Stimulated activated CD8-positive, alpha-beta memory T cell treated with anti-CD3 and anti-CD28 coated beads, Interleukin-4, amount 100 ng/mL, for 24 hours (primary cell): Measurements from ENCODE around the gene TRIM43B.
"Not testable (repeated sequence)": the region's sequence is repeated elsewhere in the genome, so short reads cannot be mapped to it uniquely, and the experiment has no call there.

Experiments used
- DNase-seq: peaks from one replicate; pipeline ENCODE4 v3.0.0-alpha.2; 2020; ENCODE audit warnings: low read depth

The TRIM43B gene

DNA sequence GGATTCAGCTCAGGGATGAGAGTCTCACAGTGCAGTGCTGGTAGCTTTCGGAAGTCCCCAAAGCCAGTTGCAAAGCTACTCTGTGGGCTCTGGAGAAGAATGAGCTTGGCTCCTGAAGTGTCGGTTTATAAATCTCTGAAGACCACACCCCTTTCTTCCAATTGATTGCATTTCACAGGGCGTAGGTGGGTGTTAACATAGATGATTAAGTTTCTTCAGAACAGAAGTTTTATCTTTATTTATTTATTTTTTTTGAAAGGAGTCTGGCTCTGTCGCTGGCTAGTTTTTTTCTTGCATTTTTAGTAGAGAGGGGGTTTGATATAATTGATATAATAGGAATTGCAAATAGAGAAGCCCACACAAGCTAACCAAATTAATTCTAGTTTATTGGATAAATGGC is at the start of gene TRIM43B:
Gene TRIM43B, minus strand, starts transcription at position 101 of the 400 bp plus-strand sequence. CDS start 2,040 bp downstream, outside the sequence.
- DNase-seq: not testable (repeated sequence)

DNA sequence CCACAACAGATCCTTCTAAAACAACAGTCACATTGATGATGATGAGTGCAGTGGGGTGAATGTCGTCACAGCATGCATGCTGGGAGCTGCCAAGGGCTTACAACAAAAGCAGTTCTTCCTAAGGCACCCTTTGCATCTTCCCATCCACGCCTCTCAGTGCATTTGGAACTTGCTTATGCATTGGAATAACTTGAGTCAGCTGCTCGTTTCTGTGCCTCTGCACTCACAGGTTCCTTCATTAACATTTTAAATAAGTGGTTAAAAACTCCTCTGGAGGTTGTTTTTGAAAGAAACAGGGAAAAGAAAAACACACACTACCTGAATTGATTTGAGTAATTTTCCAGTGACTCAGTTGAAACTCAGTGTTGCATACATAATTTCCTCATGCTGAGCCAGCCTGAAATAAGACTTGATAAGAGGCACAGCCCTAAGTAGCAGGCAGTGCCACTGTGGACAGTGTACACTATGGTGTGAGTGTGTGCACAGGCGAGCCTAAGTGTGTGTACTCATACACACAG is 46.8 kb upstream of the TRIM43B start:
- DNase-seq: no peak

DNA sequence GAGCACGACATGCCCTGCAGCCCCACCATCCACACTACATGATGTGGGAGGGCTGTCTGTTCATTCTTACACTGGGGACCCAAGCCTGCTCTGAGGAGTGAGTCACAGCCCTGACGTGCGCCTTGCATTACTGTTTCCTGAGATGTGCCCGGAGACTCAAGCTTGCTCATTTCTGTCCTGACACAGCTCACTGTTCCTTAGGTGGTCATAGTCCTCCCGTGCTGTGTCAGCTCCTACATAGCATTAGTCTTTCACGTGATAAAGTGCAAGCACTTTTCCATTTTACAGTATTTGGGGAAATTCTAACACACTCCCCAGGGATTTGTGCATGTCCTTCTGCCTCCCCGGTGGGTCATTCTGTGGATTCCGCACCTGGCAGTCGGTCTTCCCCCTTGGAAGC is 46.2 kb upstream of the TRIM43B start:
- no peak for DNase-seq

DNA sequence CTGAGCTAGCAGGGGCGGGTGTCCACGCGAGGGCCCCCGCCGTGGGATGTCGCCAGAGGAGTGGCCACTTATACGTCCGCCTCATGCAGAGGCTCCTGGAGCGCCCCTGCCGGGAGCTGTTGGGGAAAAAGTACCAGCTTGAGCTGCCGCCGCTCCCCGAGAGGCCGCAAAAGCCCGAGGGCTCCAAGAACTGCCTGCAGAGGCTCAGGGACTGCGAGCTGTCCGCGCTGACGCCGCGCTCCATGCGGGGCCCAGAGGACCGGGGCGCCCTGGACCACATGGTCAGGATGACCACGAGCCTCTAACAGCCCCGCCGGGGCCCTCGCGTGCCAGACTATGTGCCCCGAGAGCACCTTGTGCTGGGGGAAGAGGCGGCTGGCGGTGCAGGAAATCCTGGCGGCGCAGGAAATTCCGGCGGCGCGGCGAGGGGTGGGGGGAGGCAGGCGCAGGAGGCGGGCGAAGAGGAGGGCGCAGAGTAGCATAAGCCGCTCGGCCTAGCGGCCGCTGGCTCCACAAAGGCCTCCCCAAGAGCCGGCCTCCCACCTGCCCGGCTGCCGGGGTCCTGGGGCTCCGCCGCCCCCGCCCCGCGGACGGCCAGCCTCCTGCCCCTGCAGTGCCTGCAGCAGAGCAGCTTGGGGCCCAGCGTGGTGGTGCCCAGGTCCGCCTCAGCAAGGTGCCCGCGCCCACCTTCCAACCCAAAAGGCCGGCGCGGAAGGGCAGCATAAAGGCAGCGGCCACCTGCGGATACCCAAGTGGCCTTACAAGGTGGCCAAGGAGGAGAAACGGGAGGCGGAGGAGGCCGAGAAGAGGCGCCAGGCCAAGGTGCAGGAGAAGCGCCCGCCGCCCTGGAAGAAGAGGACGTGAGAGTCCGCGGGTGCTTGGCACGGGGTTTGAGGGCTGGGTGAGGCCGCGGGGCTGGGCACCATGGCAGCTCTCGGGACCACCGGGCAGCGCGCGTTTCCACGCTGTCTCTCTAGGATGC is 42.1 kb upstream of the TRIM43B start:
- DNase-seq: peak; percentile 42

DNA sequence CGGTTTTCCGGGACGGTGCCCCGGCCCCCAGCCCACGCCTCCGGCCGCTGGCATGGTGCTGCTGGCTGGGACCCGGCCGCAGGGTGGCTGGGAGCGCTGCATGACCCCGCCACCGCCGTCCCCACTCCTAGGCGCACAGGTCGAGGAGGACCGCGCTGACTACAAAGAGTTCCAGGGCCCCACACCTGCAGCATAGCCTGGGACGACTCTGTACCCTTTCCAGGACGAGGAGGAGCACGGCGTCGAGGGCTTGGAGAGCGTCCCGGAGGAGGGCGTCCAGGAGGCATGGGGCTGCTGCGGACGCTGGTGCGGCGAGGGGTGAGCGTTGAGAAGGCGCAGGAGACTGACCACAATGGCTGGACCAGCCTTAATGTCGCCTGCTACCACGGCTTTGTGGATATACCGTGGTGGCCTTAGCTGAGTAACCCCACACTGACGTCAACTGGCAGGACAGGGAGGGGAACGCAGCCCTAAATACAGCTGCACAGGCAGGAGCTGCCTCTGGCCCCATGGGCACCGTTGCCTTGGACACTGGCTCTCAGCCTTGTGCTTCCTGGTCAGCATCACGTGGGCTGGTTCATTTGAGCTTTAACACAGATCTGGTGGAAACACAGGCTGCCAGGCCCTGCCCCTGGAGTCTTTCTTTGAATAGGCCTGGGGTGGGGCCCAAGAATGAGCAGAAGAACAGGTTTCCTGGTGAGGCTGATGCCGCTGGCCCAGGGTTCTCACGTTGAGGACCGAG is 40.9 kb upstream of the TRIM43B start:
- no peak for DNase-seq

DNA sequence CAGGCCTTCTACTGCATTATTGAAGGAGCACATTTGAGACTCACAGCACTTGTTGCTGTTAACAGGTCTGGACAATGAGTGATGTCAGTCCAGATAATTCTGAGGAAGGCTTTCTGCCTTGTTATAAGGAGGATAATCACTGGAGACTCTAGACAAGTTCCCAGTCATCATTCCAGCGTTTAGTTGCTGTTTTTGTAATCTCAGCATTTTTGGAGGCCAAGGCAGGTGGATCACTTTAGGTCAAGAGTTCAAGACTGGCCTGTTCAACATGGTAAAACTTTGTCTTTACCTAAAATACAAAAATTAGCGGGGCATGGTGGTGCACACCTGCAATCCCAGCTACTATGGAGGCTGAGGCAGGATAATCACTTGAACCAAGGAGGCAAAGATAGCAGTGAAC is 39.6 kb upstream of the TRIM43B start:
- DNase-seq: no peak

DNA sequence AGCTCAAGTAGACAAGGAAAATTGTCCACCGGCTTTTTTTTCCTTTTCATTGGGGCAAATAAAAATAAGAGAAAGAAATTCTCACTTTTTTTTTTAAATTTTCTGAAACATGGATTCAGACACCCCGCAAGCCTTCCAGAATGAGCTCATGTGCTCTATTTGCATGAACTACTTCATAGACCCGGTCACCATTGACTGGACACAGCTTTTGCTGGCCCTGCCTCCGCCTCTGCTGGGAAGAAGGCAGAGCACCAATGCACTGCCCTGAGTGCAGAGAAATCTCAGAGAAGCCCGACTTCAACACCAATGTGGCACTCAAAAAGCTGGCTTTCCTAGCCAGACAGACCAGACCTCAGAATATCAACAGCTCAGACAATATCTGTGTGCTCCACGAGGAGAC is 30.2 kb upstream of the TRIM43B start:
- no peak for DNase-seq

DNA sequence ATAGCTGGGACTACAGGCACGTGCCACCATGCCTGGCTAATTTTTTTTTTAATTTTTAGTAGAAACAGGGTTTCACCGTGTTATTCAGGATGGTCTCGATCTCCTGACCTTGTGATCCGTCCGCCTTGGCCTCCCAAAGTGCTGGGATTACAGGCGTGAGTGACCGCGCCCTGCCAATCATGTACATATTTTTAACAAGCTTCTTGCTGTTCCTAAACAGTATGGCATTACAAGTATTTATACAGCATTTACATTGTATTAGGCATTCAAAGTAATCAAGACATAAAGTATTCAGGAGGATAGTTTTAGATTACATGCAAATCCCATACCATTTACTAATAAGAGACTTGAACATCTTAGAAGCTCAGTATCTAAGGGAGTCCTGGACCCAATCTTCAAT is 29.7 kb upstream of the TRIM43B start:
- DNase-seq: not testable (repeated sequence)

DNA sequence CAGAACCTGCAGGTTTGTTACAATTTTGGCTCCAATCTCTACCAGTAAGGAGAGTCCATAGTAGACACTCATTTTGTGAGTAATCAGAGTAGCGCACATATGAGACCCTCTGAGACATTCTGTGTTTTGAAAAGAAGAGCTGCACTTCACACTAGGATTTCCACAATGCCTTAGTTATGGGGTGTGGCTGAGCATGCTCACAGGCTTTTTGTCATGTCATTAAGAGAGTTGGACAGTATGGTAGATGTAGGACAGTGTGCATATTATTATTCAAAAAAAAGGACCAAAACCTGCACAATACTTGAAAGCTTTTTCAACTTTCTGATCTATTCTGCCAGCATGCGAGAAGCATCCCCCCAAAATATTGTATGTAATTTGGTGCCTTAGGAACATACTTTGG is 24.9 kb upstream of the TRIM43B start:
- DNase-seq: no peak

DNA sequence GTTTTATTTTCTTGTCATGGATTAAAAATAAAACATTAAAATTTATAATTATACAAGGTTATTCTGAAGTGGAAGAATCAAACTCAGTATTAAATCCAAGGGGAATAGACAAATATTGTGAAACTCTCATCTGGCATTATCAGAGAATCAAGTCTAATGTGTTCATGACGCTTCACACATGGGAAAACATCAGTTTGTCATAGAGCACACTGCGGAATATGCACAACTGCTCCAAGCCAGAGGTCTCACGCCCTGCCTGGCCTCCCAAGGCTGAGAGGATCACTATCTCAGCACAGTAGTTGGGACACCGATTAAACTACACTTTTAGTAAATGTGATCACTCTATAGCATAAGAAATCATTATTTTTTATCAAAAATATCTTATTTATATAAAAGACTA is 20.7 kb upstream of the TRIM43B start:
- DNase-seq: no peak

DNA sequence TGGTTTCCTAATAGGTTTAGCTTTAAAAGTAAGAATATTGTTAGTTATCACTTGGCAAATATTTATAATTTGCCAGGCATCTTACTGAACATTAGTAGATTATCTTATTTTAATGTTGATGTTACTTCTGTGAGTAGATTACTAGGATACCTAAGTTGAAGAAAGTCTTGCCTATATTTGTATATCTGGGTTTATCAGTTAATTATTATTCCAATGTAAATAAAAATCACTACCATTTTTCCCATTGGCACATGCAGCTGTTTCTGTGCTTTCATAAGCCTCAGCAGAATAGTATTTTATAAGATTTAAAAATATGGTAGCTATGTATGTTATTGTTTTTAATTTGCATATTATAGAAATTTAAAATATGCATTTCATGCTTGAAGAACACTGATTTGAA is 16.3 kb upstream of the TRIM43B start:
- no peak for DNase-seq

DNA sequence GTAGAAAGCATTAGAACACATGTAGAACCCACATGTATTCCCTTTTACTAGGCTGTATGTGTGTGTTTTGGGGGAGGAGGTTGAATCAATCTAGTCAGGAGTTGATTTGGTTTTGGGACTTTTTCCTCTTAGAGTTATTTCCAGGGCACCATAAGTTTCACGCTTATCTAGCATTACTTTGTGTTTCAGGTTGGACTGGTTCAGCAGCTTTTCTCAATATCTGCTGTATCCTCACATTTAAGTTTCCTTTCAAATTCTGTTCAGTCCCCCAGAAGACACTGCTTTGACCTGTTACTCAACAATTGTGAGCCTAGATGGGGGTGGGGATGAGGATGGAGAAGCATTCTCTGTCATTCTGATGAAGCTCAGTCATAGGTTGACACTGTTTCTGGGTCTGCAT is 7.5 kb upstream of the TRIM43B start:
- DNase-seq: not testable (repeated sequence)

DNA sequence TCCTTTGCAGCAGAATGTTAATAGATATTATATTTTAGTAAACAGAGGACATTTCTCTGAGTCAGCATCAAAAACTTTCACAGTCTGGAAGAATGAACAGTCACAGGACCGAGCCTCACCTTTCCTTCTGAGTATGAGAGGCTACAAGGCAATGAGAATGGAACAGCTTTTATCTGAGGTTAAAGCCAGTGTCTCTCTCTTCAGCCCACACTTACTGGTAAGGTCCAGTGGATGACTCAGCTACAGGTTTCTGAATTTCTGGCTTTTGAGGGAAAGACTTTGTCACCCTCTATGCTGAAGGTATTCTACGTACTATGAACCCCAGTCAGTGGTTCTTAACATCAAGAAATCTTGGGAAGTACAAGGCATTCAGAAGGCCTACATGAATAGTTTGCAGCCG is 9.5 kb downstream of the TRIM43B start:
- DNase-seq: not testable (repeated sequence)

DNA sequence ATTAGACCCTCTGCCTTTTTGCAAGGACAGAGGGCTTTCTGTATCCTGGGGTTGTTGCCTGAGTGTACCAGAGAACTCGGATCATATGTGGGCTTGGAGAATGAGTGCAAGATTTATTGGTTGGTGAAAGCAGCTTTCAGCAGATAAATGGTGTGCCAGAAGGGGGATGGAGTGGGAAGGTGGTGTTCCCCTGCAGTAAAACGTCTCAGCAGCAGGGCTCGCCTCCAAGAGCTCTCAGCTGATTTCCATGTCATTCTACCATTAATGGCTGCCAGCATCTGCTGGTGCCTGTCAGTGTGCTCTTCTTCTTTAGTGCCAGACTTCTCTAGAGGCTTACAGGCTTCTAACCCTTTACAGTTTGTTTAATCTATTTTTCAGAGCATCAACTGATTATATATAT is 16.6 kb downstream of the TRIM43B start:
- not testable (repeated sequence) for DNase-seq

DNA sequence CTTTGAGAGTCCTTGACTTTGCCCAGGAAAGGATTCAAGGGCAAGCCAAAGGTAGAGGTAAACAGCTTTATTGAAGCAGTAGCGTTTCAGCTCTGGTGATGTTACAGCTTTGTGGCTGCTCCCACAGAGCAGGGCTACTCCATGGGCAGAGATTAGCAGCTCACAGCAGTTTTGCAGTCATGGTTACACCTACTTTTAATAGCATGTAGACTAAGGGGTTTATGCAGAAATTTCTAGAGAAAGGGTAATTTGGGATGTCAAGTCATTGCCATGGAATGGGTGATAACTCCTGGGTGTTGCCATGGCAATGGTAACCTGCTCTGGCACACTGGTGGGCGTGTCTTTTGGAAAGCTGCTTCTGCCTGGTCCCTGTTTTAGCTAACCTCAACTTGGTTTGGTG is 18.0 kb downstream of the TRIM43B start:
- DNase-seq: not testable (repeated sequence)

DNA sequence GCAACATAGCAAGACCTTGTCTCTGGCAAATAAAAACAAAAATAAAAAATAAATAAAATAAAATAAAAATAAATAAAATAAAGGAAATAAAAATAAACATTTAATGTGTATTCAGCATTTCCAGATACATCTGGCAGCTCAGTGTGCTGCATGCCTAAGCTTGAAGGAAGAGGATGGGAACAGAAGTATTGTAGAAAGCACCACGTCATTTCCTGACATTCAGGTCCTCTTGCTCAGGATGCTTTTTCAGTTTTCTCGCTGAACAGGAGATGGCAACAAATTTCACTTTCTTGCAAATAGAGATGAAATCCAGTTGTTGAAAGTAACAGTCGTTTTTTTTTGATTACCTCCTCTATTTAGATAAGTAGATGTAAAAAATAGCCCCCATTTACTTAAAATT is 21.3 kb downstream of the TRIM43B start:
- DNase-seq: not testable (repeated sequence)

DNA sequence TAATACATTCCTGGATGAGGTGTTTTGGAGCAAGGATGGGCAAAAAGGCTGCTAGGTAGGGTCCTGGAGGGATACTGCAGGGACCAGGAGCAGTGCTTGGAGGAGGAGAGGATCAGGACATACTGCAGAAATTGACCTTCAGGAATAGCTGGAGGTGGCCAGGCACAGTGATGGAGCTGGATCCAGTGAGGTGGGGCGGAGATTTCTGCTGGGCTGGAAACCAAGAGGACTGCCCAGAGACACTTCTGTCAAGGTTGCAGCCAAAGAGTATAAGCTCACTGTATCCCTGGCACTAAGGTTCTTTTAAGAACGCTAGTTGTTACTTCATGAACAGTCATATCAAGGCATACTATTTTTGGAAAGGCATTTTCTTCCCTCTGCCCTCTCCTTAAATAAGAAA is 39.2 kb downstream of the TRIM43B start:
- not testable (repeated sequence) for DNase-seq

DNA sequence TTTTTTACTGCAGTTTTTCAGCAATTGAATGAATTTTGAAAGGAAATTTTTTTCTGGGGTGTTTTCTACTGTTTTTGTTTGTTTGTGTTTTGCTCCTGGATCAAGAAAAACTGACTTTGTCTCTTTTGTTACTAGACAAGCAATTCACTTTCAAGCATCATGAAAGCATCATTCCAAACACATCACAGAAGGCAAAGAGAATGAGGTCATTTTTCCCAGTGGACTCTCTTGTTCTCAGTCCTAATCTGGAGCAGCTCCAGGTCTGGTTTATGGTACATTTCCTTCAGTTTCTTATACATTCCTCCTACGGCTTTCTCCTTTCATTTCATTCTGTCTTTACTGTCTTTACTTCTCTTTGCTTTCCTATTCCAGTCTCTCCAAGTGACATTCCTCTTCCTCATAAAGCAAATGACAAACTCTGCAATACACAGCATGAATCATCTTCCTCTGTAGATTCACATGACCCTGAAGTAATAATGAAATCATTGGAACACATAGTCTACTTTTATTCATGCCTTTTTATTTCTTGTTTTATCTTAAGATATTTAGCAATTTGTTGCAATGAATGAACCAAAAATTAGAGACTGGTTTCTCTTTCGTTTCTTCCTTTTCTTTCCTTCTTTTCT is 42.0 kb downstream of the TRIM43B start:
- DNase-seq: not testable (repeated sequence)

DNA sequence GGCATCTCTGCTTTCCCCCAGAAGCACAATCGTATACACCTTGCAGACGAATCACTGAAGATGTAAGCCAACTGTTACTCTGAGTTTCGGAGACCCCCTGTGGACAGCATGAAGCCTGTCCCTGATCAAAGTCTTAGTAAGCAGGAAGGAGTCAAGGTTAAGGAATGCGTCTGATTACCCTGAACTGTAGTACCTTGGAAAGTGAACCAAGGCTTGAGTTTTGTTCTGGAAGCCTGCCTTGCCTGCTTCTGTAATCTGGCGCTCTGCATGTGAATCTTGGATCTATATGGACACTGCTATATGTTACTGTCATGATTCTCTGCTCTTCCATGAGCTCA is 48.7 kb downstream of the TRIM43B start:
- not testable (repeated sequence) for DNase-seq

DNA sequence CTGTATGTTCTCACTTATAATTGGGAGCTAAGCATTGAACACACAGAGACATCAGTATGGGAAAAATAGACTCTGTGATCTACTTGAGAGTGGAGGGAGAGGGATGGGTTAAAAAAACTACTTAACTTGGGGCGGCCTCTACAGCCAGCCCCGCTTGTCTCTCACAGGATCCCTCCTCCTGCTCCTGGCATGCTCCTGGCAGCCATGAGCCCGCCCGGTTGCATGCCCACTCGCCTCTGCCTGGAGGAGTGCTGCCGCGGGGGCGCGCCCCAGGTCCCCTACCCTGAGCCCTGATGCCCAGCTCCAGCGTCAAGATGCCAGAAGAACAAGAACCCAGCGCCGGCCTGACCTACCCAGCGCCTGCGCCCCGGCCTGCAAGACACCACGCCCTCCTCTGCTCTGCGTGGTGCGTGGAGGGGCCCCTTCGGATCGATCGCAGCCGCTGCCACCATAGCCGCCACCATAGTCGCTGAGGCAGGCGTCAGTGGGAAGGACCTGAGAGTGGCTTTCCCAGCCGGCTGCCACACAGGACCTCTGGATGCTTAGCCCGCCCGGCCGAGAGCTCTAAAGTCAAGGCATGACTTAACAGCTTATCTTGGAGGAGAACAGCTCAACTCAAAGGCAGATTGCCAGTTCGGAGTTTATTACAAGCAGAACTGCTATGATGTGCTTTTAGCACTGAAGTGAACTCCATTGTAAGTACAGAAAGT is 49.2 kb downstream of the TRIM43B start:
- DNase-seq: not testable (repeated sequence)

DNA sequence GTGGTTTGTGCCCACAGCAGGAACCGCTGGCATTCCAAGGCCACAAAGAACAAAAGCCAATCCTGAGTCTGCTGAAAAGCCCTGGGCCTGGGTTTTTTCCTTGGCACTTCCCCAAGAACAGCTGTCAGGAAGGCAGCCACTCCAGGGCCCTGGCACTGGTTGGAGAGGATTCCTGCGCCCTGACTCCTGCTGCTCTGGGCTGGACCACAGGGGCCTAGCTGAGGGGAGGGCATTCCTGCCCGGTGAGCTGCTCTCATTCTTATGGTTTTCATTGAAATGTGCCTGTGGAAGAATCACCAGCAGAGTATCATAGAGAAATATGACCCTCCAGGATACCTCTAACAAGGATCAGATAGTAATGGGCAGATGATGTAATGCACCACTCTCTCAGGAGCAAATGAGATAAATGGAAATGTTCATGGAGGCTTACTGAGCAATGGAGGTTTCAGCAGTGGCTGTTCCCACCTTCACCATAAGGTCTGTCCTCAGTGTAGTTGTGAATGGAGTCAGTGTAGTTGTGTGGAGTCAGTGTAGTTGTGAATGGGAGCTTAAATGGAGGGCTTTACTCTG is 50.0 kb downstream of the TRIM43B start:
- DNase-seq: not testable (repeated sequence)
